ENCODE results near the gene YY2. TPM values are rescaled to one million over a fixed set of nuclear protein-coding genes. Genes with fewer than 3 reads are reported as not detected.
A peak's percentile ranks its signal among the peaks of the same experiment; 100 is the strongest.
"Not testable (repeated sequence)": the region's sequence is repeated elsewhere in the genome, so short reads cannot be mapped to it uniquely, and the experiment has no call there.

YY2 gene
- total RNA-seq, 4 donors from 2014 or later = 0.09 to 3.4 (median 0.81) TPM

GRCh38 chrX:21816136-21816535 lies 39.7 kb upstream of the YY2 start:
- Histone ChIP-seq H3K4me1 (no peaks in the 10 kb centered on the region), H3K27me3 (no peaks in the 10 kb centered on the region), H3K27ac (no peak overlapping the region), H3K36me3 (no peaks in the 10 kb centered on the region), H3K4me3 (no peak overlapping the region), H3K9me3 (peaks cover 0 to 3% (median 0%) of the 10 kb centered on the region in 3 donors)
- no peak for TF ChIP-seq POLR2A (IDR thresholded peaks at IDR 0.05)
- TF ChIP-seq CTCF (IDR thresholded peaks at IDR 0.05) = no peak
- intact Hi-C loops (cut with DNase I) = no loop called here
- 80% methylated on average over 5 of the region's 5 CpGs; no CpG with 5 or more reads in 1 of the 2 donors for WGBS, 2 donors
- no peak for DNase-seq

GRCh38 chrX:21820170-21820569 lies 35.6 kb upstream of the YY2 start:
- H3K36me3 ChIP-seq; DNase-seq; H3K4me3 ChIP-seq; H3K4me1 ChIP-seq; H3K9me3 ChIP-seq; H3K27me3 ChIP-seq; H3K27ac ChIP-seq; intact Hi-C loops (cut with DNase I): not testable (repeated sequence)
- WGBS, 2 donors = 40 to 100% methylated on average over 1 of the region's 1 CpG

- Histone ChIP-seq H3K27me3 (no peaks in the 10 kb centered on the region), H3K27ac (no peak overlapping the region), H3K36me3 (no peaks in the 10 kb centered on the region), H3K4me3 (no peak overlapping the region), H3K9me3 (peaks cover 0 to 3% (median 0%) of the 10 kb centered on the region in 3 donors), H3K4me1 (no peaks in the 10 kb centered on the region)
- no peak for DNase-seq
- intact Hi-C loops (cut with DNase I) = no loop called here
- TF ChIP-seq CTCF (IDR thresholded peaks at IDR 0.05) = no peak
- WGBS, 2 donors = 67 to 95% methylated on average over 1 to 3 of the region's 3 CpGs
Observed at GRCh38 chrX:21821875-21822274, 33.9 kb upstream of the YY2 start.

- no peaks in the 10 kb centered on the region for H3K4me1 ChIP-seq
- no peaks in the 10 kb centered on the region for H3K27me3 ChIP-seq
- H3K36me3 ChIP-seq = no peaks in the 10 kb centered on the region
- TF ChIP-seq POLR2A (IDR thresholded peaks at IDR 0.05) (no peak), CTCF (IDR thresholded peaks at IDR 0.05) (no peak)
- intact Hi-C loops (cut with DNase I) = no loop called here
- H3K27ac ChIP-seq = no peak overlapping the region
- no peak for DNase-seq
- no peak overlapping the region for H3K4me3 ChIP-seq
- no peaks in the 10 kb centered on the region for H3K9me3 ChIP-seq
- 20 to 44% methylated on average over 1 to 2 of the region's 2 CpGs for WGBS, 2 donors
Observed at GRCh38 chrX:21831496-21831895, 24.3 kb upstream of the YY2 start.

- H3K9me3 ChIP-seq = no peaks in the 10 kb centered on the region
- H3K4me3 ChIP-seq = no peak overlapping the region
- H3K4me1 ChIP-seq = peaks cover 0 to 14% (median 0%) of the 10 kb centered on the region in 3 donors
- H3K27ac ChIP-seq = no peak overlapping the region
- intact Hi-C loops (cut with DNase I) = no loop called here
- no peaks in the 10 kb centered on the region for H3K27me3 ChIP-seq
- TF ChIP-seq POLR2A (IDR thresholded peaks at IDR 0.05) = no peak
- TF ChIP-seq CTCF (IDR thresholded peaks at IDR 0.05) = no peak
- no peak for DNase-seq
- WGBS, 2 donors = 60 to 64% methylated on average over 2 of the region's 2 CpGs
- no peaks in the 10 kb centered on the region for H3K36me3 ChIP-seq
Observed at GRCh38 chrX:21837056-21837455, 18.7 kb upstream of the YY2 start.

- H3K9me3 ChIP-seq = no peaks in the 10 kb centered on the region
- no peak for DNase-seq
- WGBS, 2 donors = 2 to 31% methylated on average over 4 of the region's 4 CpGs
- peaks cover 0 to 14% (median 0%) of the 10 kb centered on the region in 3 donors for H3K4me1 ChIP-seq
- H3K27ac ChIP-seq = peak overlapping the region; percentile 78 to 86 (median 80)
- no peaks in the 10 kb centered on the region for H3K36me3 ChIP-seq
- intact Hi-C loops (cut with DNase I) = no loop called here
- H3K27me3 ChIP-seq = no peaks in the 10 kb centered on the region
- peak overlapping the region; percentile 68 to 80 (median 74) for H3K4me3 ChIP-seq
- no peak for TF ChIP-seq POLR2A (IDR thresholded peaks at IDR 0.05)
- no peak for TF ChIP-seq CTCF (IDR thresholded peaks at IDR 0.05)
Observed at GRCh38 chrX:21838937-21839333, 16.9 kb upstream of the YY2 start.

Data from esophagus squamous epithelium (tissue), 5 donors.